ENCODE results near the gene EEF2KMT. TPM values are rescaled to one million over a fixed set of nuclear protein-coding genes. Genes with fewer than 3 reads are reported as not detected.
"Not testable (repeated sequence)": the region's sequence is repeated elsewhere in the genome, so short reads cannot be mapped to it uniquely, and the experiment has no call there.

Gene EEF2KMT
- polyA plus RNA-seq, 1 donor, result 10.7 TPM

GRCh38 chr16:5095145-5095830, 2.3 kb downstream of the EEF2KMT start:
- not testable (repeated sequence) for DNase-seq

GRCh38 chr16:5093746-5094145, 3.8 kb downstream of the EEF2KMT start:
- not testable (repeated sequence) for DNase-seq

- not testable (repeated sequence) for DNase-seq
Measured at GRCh38 chr16:5093081-5093480, 4.5 kb downstream of the EEF2KMT start.

GRCh38 chr16:5090592-5090991, 7.0 kb downstream of the EEF2KMT start:
- DNase-seq, result not testable (repeated sequence)

GRCh38 chr16:5089911-5090555, 7.6 kb downstream of the EEF2KMT start:
- not testable (repeated sequence) for DNase-seq

- DNase-seq, result not testable (repeated sequence)
Measured at GRCh38 chr16:5088936-5089335, 8.7 kb downstream of the EEF2KMT start.

GRCh38 chr16:5088086-5088790, 9.4 kb downstream of the EEF2KMT start:
- not testable (repeated sequence) for DNase-seq

GRCh38 chr16:5085716-5086115, 11.9 kb downstream of the EEF2KMT start:
- DNase-seq, result not testable (repeated sequence)

GRCh38 chr16:5084802-5085201, 12.8 kb downstream of the EEF2KMT start:
- not testable (repeated sequence) for DNase-seq

GRCh38 chr16:5084099-5084731, 13.4 kb downstream of the EEF2KMT start:
- DNase-seq, result not testable (repeated sequence)

- not testable (repeated sequence) for DNase-seq
Measured at GRCh38 chr16:5083646-5084045, 13.9 kb downstream of the EEF2KMT start.

- not testable (repeated sequence) for DNase-seq
Measured at GRCh38 chr16:5080996-5081395, 16.6 kb downstream of the EEF2KMT start.

- DNase-seq, result not testable (repeated sequence)
Measured at GRCh38 chr16:5080461-5080860, 17.1 kb downstream of the EEF2KMT start.

- no peak for DNase-seq
Measured at GRCh38 chr16:5078626-5079025, 19.0 kb downstream of the EEF2KMT start.

- no peak for DNase-seq
Measured at GRCh38 chr16:5077304-5077703, 20.3 kb downstream of the EEF2KMT start.

GRCh38 chr16:5075637-5076036, 22.0 kb downstream of the EEF2KMT start:
- no peak for DNase-seq

- DNase-seq, result not testable (repeated sequence)
Measured at GRCh38 chr16:5073771-5074170, 23.8 kb downstream of the EEF2KMT start.

GRCh38 chr16:5073279-5073629, 24.3 kb downstream of the EEF2KMT start:
- DNase-seq, result no peak

GRCh38 chr16:5072334-5073278, 25.0 kb downstream of the EEF2KMT start:
- DNase-seq, result no peak

- DNase-seq, result peak; percentile 93
Measured at GRCh38 chr16:5071681-5072333, 25.8 kb downstream of the EEF2KMT start, which contains the start of gene ALG1. Gene ALG1 (plus strand): TSS chr16:5071843. CDS start chr16:5071850, 7 bp downstream.

GRCh38 chr16:5071341-5071680, 26.3 kb downstream of the EEF2KMT start:
- no peak for DNase-seq

Data from hindlimb muscle (tissue), 1 donor.